ENCODE data around the gene ASAH2.
"Not testable (repeated sequence)": the region's sequence is repeated elsewhere in the genome, so short reads cannot be mapped to it uniquely, and the experiment has no call there.

Gene ASAH2

DNA sequence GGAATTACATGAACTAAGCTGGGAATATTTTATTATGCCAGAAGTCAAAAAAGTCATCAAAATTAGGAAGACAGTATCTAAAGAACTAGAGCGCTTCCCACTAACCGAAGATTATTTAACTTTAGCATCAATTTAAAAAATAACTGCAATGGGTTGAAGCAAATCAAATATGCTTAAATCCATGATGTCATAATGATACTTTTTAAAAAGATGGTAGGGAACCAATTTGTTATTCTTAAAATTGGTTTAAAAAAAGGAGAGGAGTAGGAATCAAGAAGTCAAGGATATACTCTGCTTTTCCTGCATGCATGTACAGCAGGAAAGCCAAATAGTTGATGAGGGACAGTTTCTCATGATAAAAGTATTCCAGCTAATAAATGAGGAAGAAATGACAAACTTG lies 3.2 kb upstream of the ASAH2 start:
- DNase-seq (ENCODE audit: low read depth, low spot score), result no peak

GRCh38 chr10:50250096-50250854 lies 1.0 kb downstream of the ASAH2 start:
- DNase-seq (ENCODE audit: low read depth, low spot score), result no peak

DNA sequence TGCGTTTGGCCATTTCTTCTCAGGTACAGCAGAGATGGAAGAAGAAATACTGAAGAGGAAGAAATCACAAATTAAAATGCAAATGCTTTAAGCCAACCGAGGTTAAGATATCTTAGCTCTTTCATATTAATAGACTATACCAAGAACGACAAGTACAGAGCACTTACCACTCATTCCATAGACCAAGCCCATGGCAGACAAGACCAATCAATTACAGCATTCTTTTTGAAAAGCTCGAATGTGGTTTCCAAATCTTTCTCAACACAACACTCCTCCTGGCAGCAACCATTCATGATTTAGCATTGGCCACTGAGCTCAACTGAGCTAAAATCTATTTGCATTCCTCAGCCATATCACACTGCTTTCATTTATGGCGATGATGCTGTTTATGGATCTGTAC lies 2.7 kb downstream of the ASAH2 start:
- DNase-seq (ENCODE audit: low read depth, low spot score), result no peak

GRCh38 chr10:50248062-50248461 lies 3.3 kb downstream of the ASAH2 start:
- no peak for DNase-seq (ENCODE audit: low read depth, low spot score)

- no peak for DNase-seq (ENCODE audit: low read depth, low spot score)
These were observed 7.1 kb downstream of the ASAH2 start for GRCh38 chr10:50244201-50244600.

DNA sequence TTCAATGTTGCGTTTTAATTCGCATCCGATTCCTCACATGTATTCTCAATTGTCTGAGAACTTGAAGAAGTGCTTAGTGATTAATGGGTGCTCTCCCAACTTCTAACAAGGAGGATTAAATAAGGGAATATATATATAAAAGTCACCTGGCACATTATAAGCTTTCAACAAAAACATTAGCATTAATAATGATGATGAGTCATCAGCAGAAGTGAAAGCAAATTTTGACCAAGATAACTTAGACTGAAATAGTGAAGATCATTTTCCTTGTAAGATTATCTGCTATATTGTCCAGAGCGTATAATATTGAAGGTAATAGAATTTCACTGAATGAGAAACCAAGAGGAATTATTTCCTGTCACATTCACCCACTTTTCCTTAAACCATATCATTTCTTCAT lies 8.5 kb downstream of the ASAH2 start:
- no peak for DNase-seq (ENCODE audit: low read depth, low spot score)

DNA sequence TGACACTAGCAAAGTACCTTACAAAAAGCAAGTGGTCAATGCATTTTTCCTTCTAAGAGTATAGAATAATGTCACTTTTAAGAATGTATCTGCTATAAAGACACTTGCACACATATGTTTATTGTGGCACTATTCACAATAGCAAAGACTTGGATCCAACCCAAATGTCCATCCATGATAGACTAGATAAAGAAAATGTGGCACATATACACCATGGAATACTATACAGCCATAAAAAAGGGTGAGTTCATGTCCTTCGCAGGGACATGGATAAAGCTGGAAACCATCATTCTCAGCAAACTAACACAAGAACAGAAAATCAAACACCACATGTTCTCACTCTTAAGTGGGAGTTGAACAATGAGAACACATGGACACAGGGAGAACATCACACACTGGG lies 9.8 kb downstream of the ASAH2 start:
- not testable (repeated sequence) for DNase-seq (ENCODE audit: low read depth, low spot score)

DNA sequence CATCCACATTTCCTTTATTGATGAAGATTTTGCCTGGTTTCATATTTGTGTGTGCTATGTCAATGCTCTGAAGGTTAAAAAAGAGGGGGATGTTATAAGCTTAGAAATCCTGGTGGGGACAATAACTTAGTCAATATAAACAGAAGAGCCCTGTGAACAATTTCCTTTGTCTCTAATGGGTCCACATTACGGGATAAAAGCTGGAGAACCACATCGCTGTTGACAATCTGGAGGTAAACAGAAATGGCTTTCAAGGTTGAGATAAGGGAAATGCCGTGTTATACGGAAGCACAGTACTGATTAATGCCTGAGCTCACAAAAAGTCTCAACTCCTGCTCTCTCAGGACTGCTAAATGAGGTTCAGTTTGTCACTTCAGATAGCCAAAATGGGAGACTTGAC lies 16.8 kb downstream of the ASAH2 start:
- no peak for DNase-seq (ENCODE audit: low read depth, low spot score)

GRCh38 chr10:50232261-50232639 lies 19.1 kb downstream of the ASAH2 start:
- no peak for DNase-seq (ENCODE audit: low read depth, low spot score)

GRCh38 chr10:50231515-50232260 lies 19.6 kb downstream of the ASAH2 start:
- DNase-seq (ENCODE audit: low read depth, low spot score), result no peak

DNA sequence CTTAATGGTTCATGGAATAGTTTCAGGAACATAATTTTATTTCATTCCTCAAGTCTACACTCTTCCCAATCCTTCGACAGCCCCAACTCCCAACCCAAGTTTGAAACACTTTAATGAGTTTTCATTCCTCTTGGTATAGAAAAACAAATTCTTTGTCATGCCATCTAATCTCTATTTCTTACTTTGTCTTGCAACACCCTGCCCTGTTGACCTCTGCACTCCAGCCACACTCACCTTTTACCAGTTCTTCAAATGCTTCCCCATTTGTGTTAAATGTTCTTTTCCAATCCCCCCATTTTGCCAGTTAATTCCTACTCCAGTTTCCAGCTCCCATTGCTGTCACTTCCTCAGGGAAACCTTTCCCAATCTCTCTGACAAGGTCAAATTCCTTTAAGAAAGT lies 21.9 kb downstream of the ASAH2 start:
- no peak for DNase-seq (ENCODE audit: low read depth, low spot score)

- DNase-seq (ENCODE audit: low read depth, low spot score), result no peak
These were observed 22.6 kb downstream of the ASAH2 start for GRCh38 chr10:50228672-50229071.

GRCh38 chr10:50226610-50227009 lies 24.7 kb downstream of the ASAH2 start:
- no peak for DNase-seq (ENCODE audit: low read depth, low spot score)

GRCh38 chr10:50224330-50224952 lies 26.9 kb downstream of the ASAH2 start:
- DNase-seq (ENCODE audit: low read depth, low spot score), result no peak

DNA sequence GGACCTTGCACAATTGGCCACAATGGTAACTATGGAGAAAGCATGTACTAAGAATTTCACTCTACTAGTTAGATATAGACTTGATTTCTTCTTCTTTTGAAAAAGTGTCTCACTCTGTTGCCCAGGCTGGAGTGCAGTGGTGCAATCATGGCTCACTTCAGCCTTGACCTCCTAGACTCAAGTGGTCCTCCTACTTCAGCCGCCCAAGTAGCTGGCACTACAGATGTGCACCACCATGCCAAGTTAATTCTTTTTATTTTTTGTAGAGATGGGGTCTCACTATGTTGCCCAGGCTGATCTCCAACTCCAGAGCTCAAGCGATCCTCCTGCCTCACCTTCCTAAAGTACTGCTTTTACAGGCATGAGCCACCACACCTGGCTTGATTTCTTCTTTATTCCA lies 29.1 kb downstream of the ASAH2 start:
- no peak for DNase-seq (ENCODE audit: low read depth, low spot score)

- DNase-seq (ENCODE audit: low read depth, low spot score), result no peak
These were observed 29.8 kb downstream of the ASAH2 start for GRCh38 chr10:50221470-50221869.

GRCh38 chr10:50219646-50220045 lies 31.7 kb downstream of the ASAH2 start:
- DNase-seq (ENCODE audit: low read depth, low spot score), result no peak

GRCh38 chr10:50219200-50219599 lies 32.1 kb downstream of the ASAH2 start:
- no peak for DNase-seq (ENCODE audit: low read depth, low spot score)

DNA sequence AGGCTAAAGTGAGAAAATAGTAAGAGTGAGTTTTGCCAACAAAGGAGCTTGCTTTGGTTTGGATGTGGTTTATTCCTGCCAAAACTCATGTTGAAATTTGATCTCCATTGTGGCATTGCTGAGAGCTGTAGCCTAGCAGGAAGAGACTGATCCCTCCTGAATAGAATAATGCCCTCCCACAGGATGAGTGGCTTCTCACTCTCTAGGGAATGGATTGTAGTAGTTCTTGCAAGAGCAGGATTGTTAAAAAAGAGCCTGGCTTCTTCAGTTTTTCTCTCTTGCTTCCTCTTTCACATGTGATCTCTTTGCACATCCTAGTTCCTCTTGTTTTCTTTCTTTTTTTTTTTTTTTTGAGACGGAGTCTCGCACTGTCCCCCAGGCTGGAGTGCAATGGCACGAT lies 34.4 kb downstream of the ASAH2 start:
- no peak for DNase-seq (ENCODE audit: low read depth, low spot score)

DNA sequence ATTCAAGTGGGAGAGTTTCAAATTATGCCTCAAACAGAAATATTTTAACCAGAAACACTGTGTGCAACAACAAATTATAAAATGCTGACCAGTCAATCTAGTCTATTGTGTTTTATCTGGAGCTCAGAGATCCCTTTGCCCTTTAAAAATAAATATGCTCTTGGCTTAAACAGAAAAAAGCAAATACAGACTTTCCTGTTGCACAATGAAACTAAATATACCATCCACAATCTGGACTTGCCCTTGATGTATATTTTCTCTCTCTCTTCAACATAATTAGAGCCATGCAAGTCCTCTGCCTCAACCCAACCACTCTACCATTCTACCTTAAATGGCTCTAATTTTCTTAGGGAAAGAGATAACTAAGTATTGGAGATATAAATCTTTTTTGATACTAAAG lies 34.9 kb downstream of the ASAH2 start:
- no peak for DNase-seq (ENCODE audit: low read depth, low spot score)

DNA sequence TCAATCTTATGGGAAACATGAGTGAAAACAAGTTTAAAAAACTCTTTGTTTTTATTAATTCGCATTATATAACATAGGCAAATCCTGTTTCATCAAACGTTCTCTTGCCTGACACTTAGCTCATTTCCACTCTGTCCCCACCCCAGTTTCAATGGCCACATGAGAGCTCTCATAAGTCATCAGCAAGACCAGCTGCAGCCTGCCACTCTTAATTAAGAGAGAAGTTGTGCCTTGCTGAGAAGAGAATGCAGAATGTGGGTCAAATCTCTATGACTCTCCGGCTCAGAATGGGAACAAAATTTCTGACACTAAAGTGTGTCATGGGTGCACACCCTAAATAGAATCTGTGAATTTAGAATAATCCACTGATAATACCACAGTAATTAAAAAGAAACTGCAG lies 39.6 kb downstream of the ASAH2 start:
- DNase-seq (ENCODE audit: low read depth, low spot score), result no peak

DNA sequence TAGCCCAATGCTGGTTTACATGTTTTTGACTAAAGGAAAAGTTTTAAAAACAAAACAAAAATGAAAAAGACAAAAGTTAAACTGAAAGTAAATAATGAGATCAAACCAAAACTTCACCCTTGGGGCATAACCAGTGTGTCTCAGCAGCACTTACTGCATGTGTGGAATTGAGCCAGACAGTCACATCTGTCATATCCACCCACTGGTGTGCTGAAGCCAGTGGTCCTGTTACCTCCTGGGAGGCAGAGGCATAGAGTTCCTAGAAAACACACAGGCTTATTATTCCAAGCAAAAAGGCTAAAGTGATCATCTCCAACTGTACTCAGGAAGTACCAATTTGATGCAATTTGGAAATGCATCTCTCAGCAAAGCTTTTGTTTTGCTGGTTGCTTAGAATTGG lies 40.4 kb downstream of the ASAH2 start:
- no peak for DNase-seq (ENCODE audit: low read depth, low spot score)

Measured in activated naive CD8-positive, alpha-beta T cell treated with anti-CD3 and anti-CD28 coated beads, Interleukin-2, amount 50 U/mL, for 16 hours (primary cell).